ENCODE measurements around the gene BRI3. TPM values are rescaled to one million over a fixed set of nuclear protein-coding genes. Genes with fewer than 3 reads are reported as not detected.

Gene BRI3
- total RNA-seq, 1 donor: 95.9 TPM

- DNase-seq (ENCODE audit: insufficient read length, low spot score, missing footprints): peak; percentile 11
- peaks cover 59% of the 10 kb centered on the region for H3K79me2 ChIP-seq (ENCODE audit: insufficient read depth, low read length)
Observed at GRCh38 chr7:98293265-98293664, 11.8 kb downstream of the BRI3 start.

GRCh38 chr7:98293746-98294145 lies 12.3 kb downstream of the BRI3 start:
- no peaks in the 10 kb centered on the region for H3K4me1 ChIP-seq (ENCODE audit: insufficient read depth, low read length)
- peaks cover 54% of the 10 kb centered on the region for H3K79me2 ChIP-seq (ENCODE audit: insufficient read depth, low read length)
- no peaks in the 10 kb centered on the region for H3K9me3 ChIP-seq (ENCODE audit: low read depth, low read length)
- no peak overlapping the region for H3K27ac ChIP-seq (ENCODE audit: low read depth, low read length)
- no peak for TF ChIP-seq CTCF (IDR thresholded peaks at IDR 0.05; ENCODE audit: extremely low read depth, low read depth, low read length)
- H3K4me2 ChIP-seq (ENCODE audit: insufficient read depth, low read length): no peak overlapping the region
- no peaks in the 10 kb centered on the region for H3K27me3 ChIP-seq (ENCODE audit: insufficient read depth, low read length)
- peak; percentile 25 for DNase-seq (ENCODE audit: insufficient read length, low spot score, missing footprints)
- H4K20me1 ChIP-seq (ENCODE audit: insufficient read depth, low read length): peaks cover 58% of the 10 kb centered on the region
- H3K4me3 ChIP-seq (ENCODE audit: insufficient read depth, low read length): no peak overlapping the region
- peaks cover 69% of the 10 kb centered on the region for H3K36me3 ChIP-seq (ENCODE audit: insufficient read depth, low read length)
- no peak overlapping the region for H2AFZ ChIP-seq (ENCODE audit: low read length)

More at GRCh38 chr7:98293265-98293664, 11.8 kb downstream of the BRI3 start:
- H3K27me3 ChIP-seq (ENCODE audit: insufficient read depth, low read length): no peaks in the 10 kb centered on the region
- TF ChIP-seq CTCF (IDR thresholded peaks at IDR 0.05; ENCODE audit: extremely low read depth, low read depth, low read length): no peak
- H3K4me2 ChIP-seq (ENCODE audit: insufficient read depth, low read length): no peak overlapping the region
- peaks cover 70% of the 10 kb centered on the region for H3K36me3 ChIP-seq (ENCODE audit: insufficient read depth, low read length)
- no peak overlapping the region for H3K4me3 ChIP-seq (ENCODE audit: insufficient read depth, low read length)
- H3K9me3 ChIP-seq (ENCODE audit: low read depth, low read length): no peaks in the 10 kb centered on the region
- H4K20me1 ChIP-seq (ENCODE audit: insufficient read depth, low read length): peaks cover 63% of the 10 kb centered on the region
- no peak overlapping the region for H2AFZ ChIP-seq (ENCODE audit: low read length)
- no peak overlapping the region for H3K27ac ChIP-seq (ENCODE audit: low read depth, low read length)
- H3K4me1 ChIP-seq (ENCODE audit: insufficient read depth, low read length): no peaks in the 10 kb centered on the region

DNA sequence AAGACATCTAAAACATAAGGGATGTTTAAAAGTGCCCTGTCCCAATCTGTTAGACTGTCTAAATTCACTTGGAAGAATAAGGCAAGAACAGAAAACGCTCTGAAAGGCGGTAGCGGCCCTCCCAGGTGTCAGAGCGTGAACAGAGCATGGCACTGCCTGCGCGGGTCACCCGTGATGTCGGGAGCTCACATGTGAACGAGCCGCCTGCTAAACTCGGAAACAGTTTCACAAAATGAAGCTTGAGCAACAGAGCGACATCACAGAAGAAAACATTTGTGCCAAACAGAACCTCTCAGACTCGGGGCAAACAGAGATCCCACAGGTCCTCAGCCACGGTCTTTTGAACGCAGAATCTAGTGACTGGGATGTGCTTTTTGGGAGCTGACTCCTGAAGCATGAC lies 12.8 kb downstream of the BRI3 start:
- H3K4me2 ChIP-seq (ENCODE audit: insufficient read depth, low read length): no peak overlapping the region
- no peaks in the 10 kb centered on the region for H3K4me1 ChIP-seq (ENCODE audit: insufficient read depth, low read length)
- no peak overlapping the region for H3K27ac ChIP-seq (ENCODE audit: low read depth, low read length)
- peaks cover 48% of the 10 kb centered on the region for H3K79me2 ChIP-seq (ENCODE audit: insufficient read depth, low read length)
- H3K4me3 ChIP-seq (ENCODE audit: insufficient read depth, low read length): no peak overlapping the region
- peaks cover 54% of the 10 kb centered on the region for H4K20me1 ChIP-seq (ENCODE audit: insufficient read depth, low read length)
- H2AFZ ChIP-seq (ENCODE audit: low read length): no peak overlapping the region
- TF ChIP-seq CTCF (IDR thresholded peaks at IDR 0.05; ENCODE audit: extremely low read depth, low read depth, low read length): no peak
- peak; percentile 56 for DNase-seq (ENCODE audit: insufficient read length, low spot score, missing footprints)
- H3K9me3 ChIP-seq (ENCODE audit: low read depth, low read length): no peaks in the 10 kb centered on the region
- no peaks in the 10 kb centered on the region for H3K27me3 ChIP-seq (ENCODE audit: insufficient read depth, low read length)
- H3K36me3 ChIP-seq (ENCODE audit: insufficient read depth, low read length): peaks cover 66% of the 10 kb centered on the region

DNA sequence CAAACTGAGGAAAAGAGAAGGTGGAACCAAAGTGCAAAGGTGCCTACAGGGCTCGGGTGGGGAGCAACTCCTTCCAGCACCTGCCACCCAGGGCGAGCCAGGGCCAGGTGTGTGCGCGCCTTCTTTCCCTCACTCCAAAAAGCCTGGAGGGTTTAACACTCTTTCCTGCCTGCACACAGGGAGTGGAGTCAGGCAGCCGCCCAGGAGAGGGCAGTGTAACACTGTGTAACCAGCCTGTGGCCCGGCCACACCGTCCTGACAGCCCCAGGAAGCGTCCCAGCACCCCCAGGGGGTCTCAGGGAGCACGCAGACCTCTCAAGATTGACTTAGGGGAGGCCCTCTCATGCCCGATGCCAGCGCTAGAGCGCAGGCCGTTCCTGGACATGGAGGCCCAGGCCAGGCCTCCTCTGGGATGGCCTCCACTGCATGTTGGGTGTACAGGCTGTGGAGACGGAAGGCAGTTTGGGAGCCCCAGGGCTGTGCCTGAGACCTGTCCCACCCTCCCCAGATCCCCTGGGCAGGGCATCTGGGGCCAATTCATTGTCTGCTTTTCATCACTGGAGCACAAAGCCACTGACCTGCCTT lies 13.4 kb downstream of the BRI3 start:
- Histone ChIP-seq H4K20me1 (ENCODE audit: insufficient read depth, low read length) (peaks cover 48% of the 10 kb centered on the region), H3K4me3 (ENCODE audit: insufficient read depth, low read length) (no peak overlapping the region), H3K4me1 (ENCODE audit: insufficient read depth, low read length) (no peaks in the 10 kb centered on the region), H3K79me2 (ENCODE audit: insufficient read depth, low read length) (peaks cover 43% of the 10 kb centered on the region), H3K4me2 (ENCODE audit: insufficient read depth, low read length) (no peak overlapping the region), H3K27me3 (ENCODE audit: insufficient read depth, low read length) (no peaks in the 10 kb centered on the region), H3K36me3 (ENCODE audit: insufficient read depth, low read length) (peaks cover 60% of the 10 kb centered on the region), H3K9me3 (ENCODE audit: low read depth, low read length) (no peaks in the 10 kb centered on the region), H3K27ac (ENCODE audit: low read depth, low read length) (no peak overlapping the region), H2AFZ (ENCODE audit: low read length) (no peak overlapping the region)
- DNase-seq (ENCODE audit: insufficient read length, low spot score, missing footprints): peak; percentile 96
- TF ChIP-seq CTCF (IDR thresholded peaks at IDR 0.05; ENCODE audit: extremely low read depth, low read depth, low read length): peak; percentile 62
